Measurements from ENCODE around the gene CNIH4.

The CNIH4 gene

GRCh38 chr1:224317383-224318045 lies 39.2 kb upstream of the CNIH4 start (continued):
- TF ChIP-seq, protein P1, sequence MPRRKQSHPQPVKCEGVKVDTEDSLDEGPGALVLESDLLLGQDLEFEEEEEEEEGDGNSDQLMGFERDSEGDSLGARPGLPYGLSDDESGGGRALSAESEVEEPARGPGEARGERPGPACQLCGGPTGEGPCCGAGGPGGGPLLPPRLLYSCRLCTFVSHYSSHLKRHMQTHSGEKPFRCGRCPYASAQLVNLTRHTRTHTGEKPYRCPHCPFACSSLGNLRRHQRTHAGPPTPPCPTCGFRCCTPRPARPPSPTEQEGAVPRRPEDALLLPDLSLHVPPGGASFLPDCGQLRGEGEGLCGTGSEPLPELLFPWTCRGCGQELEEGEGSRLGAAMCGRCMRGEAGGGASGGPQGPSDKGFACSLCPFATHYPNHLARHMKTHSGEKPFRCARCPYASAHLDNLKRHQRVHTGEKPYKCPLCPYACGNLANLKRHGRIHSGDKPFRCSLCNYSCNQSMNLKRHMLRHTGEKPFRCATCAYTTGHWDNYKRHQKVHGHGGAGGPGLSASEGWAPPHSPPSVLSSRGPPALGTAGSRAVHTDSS (tag by site-specific recombination; IDR thresholded peaks at IDR 0.05), result peak; percentile 25; the same call in 1 of the 2 replicates
- TF ChIP-seq ZNF146 (tag by site-specific recombination; IDR thresholded peaks at IDR 0.05) (no peak), ZNF639 (tag by site-specific recombination; IDR thresholded peaks at IDR 0.05) (no peak; the same call in 1 of the 2 replicates), ZNF670 (tag by site-specific recombination; IDR thresholded peaks at IDR 0.05; ENCODE audit: low read depth) (no peak), OSR2 (tag by site-specific recombination; IDR thresholded peaks at IDR 0.05) (peak; percentile 96), ZNF112 (tag by site-specific recombination; IDR thresholded peaks at IDR 0.05) (no peak), ZNF610 (tag by site-specific recombination; IDR thresholded peaks at IDR 0.05; ENCODE audit: borderline replicate concordance) (peak; percentile 88), BCL11B (tag by site-specific recombination; IDR thresholded peaks at IDR 0.05; ENCODE audit: low read depth) (peak; percentile 92), OVOL3 (tag by site-specific recombination; IDR thresholded peaks at IDR 0.05) (peak; percentile 98), ZSCAN23 (tag by site-specific recombination; IDR thresholded peaks at IDR 0.05) (no peak), ZNF449 (tag by site-specific recombination; IDR thresholded peaks at IDR 0.05) (peak; percentile 30; the same call in 1 of the 2 replicates), MYNN (tag by site-specific recombination; IDR thresholded peaks at IDR 0.05; ENCODE audit: borderline replicate concordance) (no peak), ZNF843 (tag by site-specific recombination; IDR thresholded peaks at IDR 0.05) (peak; percentile 99), ZSCAN16 (tag by site-specific recombination; IDR thresholded peaks at IDR 0.05) (peak; percentile 64; the same call in 1 of the 2 replicates), TSHZ1 (tag by site-specific recombination; IDR thresholded peaks at IDR 0.05; ENCODE audit: borderline replicate concordance) (peak; percentile 98), ZNF426 (tag by site-specific recombination; IDR thresholded peaks at IDR 0.05) (no peak), PRDM1 (tag by site-specific recombination; IDR thresholded peaks at IDR 0.05) (no peak), ZNF423 (tag by site-specific recombination; IDR thresholded peaks at IDR 0.05) (peak; percentile 84), ZNF626 (tag by site-specific recombination; IDR thresholded peaks at IDR 0.05) (no peak; the same call in 1 of the 2 replicates), PBX3 (CRISPR knock-in tag; IDR thresholded peaks at IDR 0.05) (no peak), ZNF560 (tag by site-specific recombination; IDR thresholded peaks at IDR 0.05; ENCODE audit: borderline replicate concordance) (no peak), ZNF548 (tag by site-specific recombination; IDR thresholded peaks at IDR 0.05) (no peak), ZNF202 (tag by site-specific recombination; IDR thresholded peaks at IDR 0.05; ENCODE audit: borderline replicate concordance) (no peak), ZNF24 (tag by site-specific recombination; IDR thresholded peaks at IDR 0.05) (peak; percentile 75; the same call in 1 of the 2 replicates), KLF10 (tag by site-specific recombination; IDR thresholded peaks at IDR 0.05) (0 out of 2 replicates have a peak, but pooled peaks have one; percentile 29), ZNF747 (tag by site-specific recombination; IDR thresholded peaks at IDR 0.05) (no peak)
- TF ChIP-seq, protein P2, sequence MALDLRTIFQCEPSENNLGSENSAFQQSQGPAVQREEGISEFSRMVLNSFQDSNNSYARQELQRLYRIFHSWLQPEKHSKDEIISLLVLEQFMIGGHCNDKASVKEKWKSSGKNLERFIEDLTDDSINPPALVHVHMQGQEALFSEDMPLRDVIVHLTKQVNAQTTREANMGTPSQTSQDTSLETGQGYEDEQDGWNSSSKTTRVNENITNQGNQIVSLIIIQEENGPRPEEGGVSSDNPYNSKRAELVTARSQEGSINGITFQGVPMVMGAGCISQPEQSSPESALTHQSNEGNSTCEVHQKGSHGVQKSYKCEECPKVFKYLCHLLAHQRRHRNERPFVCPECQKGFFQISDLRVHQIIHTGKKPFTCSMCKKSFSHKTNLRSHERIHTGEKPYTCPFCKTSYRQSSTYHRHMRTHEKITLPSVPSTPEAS (tag by site-specific recombination; IDR thresholded peaks at IDR 0.05), result no peak
- TF ChIP-seq, protein P3, sequence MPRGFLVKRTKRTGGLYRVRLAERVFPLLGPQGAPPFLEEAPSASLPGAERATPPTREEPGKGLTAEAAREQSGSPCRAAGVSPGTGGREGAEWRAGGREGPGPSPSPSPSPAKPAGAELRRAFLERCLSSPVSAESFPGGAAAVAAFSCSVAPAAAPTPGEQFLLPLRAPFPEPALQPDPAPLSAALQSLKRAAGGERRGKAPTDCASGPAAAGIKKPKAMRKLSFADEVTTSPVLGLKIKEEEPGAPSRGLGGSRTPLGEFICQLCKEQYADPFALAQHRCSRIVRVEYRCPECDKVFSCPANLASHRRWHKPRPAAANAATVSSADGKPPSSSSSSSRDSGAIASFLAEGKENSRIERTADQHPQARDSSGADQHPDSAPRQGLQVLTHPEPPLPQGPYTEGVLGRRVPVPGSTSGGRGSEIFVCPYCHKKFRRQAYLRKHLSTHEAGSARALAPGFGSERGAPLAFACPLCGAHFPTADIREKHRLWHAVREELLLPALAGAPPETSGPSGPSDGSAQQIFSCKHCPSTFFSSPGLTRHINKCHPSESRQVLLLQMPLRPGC (tag by site-specific recombination; IDR thresholded peaks at IDR 0.05), result peak; percentile 87

Measured in HEK293 (cell line).